NCI-H1436 treated with DMSO at 0.1 percent for 48 hours (cell line): ENCODE results near the gene NCKAP5.

Experiments used
- DNase-seq: peaks from one replicate; lab custom pipeline; 2025; lab: John Stamatoyannopoulos, UW

Gene NCKAP5

GRCh38 chr2:132623096-132623839 is 945.0 kb downstream of the NCKAP5 start:
- DNase-seq: no peak
